ENCODE measurements around the gene CHD2. TPM values are rescaled to one million over a fixed set of nuclear protein-coding genes. Genes with fewer than 3 reads are reported as not detected.

Gene CHD2
- total RNA-seq, 2 experiments from 2014 or later, result 164 to 185 TPM

- H3K4me1 Mint-ChIP-seq (ENCODE audit: low read depth), result peaks cover 15% of the 10 kb centered on the region
- intact Hi-C loops (cut with micrococcal nuclease), result no loop called here
- no peak overlapping the region for H3K27ac Mint-ChIP-seq
- H3K36me3 Mint-ChIP-seq (ENCODE audit: low read depth), result no peaks in the 10 kb centered on the region
- H3K9me3 Mint-ChIP-seq, result no peaks in the 10 kb centered on the region
- H3K4me3 Mint-ChIP-seq, result no peak overlapping the region
- H3K27me3 Mint-ChIP-seq (ENCODE audit: low read depth), result peaks cover 32% of the 10 kb centered on the region
- no peak for DNase-seq
- CTCF ChIA-PET, result interaction anchor here (0.6 kb wide), 1 partner anchor 9 kb away, joined by 7 read pairs; no protein-coding TSS in a partner anchor
Measured at GRCh38 chr15:93074599-93074998, 174.5 kb downstream of the CHD2 start.

DNA sequence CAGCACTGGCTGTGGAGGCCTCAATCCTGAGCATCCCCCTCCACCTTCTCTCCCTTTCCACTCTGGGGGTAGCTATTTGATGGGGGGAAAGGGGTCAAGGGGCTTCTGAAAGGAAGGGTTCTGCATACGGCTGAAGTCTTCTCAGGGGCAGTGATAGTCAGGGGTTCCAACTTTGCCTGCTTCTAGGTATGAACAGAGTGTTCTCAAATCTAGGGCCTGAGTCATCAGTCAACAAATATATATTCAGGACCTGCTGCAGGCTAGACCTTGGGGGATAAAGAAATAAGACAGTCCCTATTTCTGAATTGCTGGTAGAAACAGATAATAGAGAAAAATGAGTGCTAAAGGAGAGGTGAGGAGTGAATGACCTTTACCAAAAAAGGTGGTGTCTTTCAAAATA, 176.1 kb downstream of the CHD2 start:
- no peaks in the 10 kb centered on the region for H3K36me3 Mint-ChIP-seq (ENCODE audit: low read depth)
- peaks cover 15% of the 10 kb centered on the region for H3K4me1 Mint-ChIP-seq (ENCODE audit: low read depth)
- no peak overlapping the region for H3K27ac Mint-ChIP-seq
- CTCF ChIA-PET, result interaction anchor here (0.7 to 2.8 kb wide), 2 partner anchors 12 to 373 kb away, joined by 3 to 16 read pairs; partner anchors contain the start of gene RGMA
- DNase-seq, result no peak
- H3K9me3 Mint-ChIP-seq, result no peaks in the 10 kb centered on the region
- peaks cover 32% of the 10 kb centered on the region for H3K27me3 Mint-ChIP-seq (ENCODE audit: low read depth)
- no peak overlapping the region for H3K4me3 Mint-ChIP-seq
- intact Hi-C loops (cut with micrococcal nuclease), result no loop called here

DNA sequence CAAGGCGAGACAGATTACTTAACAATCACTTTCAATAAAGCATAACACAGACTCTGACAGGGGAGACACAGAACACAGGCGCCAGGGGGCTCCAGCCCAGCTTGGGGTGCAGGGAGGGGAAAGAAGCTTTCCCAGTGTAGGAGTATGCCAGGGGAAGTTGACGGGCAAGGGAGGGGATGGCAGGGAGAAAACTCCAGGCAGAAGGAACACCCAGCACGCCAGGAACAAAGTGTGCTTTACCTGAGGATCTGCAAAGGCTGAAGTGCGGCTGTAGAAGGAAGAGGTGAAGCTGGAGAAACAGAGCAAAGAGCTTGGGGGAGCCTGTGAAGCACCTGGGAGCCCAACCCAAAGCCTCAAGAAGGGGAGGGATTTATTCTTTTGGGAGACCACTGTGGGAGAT, 176.8 kb downstream of the CHD2 start:
- Mint-ChIP-seq H3K4me1 (ENCODE audit: low read depth) (peaks cover 14% of the 10 kb centered on the region), H3K27me3 (ENCODE audit: low read depth) (peaks cover 26% of the 10 kb centered on the region), H3K36me3 (ENCODE audit: low read depth) (no peaks in the 10 kb centered on the region), H3K27ac (no peak overlapping the region), H3K9me3 (no peaks in the 10 kb centered on the region), H3K4me3 (no peak overlapping the region)
- no peak for DNase-seq
- CTCF ChIA-PET, result interaction anchor here (0.6 to 2.8 kb wide), 3 partner anchors 11 to 499 kb away, joined by 3 to 16 read pairs (median 5); partner anchors contain the start of gene RGMA
- intact Hi-C loops (cut with micrococcal nuclease), result no loop called here

Small RNA genes lying within 50 kb of the gene (microRNA-seq; reads per million reads assigned to microRNA genes)
- gene MIR3175 (ENCODE audit: borderline microRNAs expressed, borderline replicate concordance), result not detected

Other genes starting within 250 kb of the CHD2 start
- 1 to 10 TPM; 5.5 to 5.6 TPM for gene FAM174B, start 244.5 kb upstream of the CHD2 start, total RNA-seq
- gene RGMA, start 188.9 kb downstream of the CHD2 start, total RNA-seq, result under 1 TPM; 0.47 to 0.69 TPM

Data from activated naive CD4-positive, alpha-beta T cell treated with anti-CD3 and anti-CD28 coated beads for 36 hours (primary cell).